HK-2 (cell line): ENCODE measurements around the gene PNMA6F.

Experiments
- DNase-seq: peaks from one replicate; pipeline ENCODE4 v3.0.0-alpha.2; 2018; ENCODE audit not compliant: unreplicated experiment

Gene PNMA6F

GRCh38 chrX:153321381-153322124 is at the start of gene PNMA6F:
Gene PNMA6F (minus strand): TSS chrX:153321767. CDS start chrX:153320674, 1,093 bp downstream.
- DNase-seq = no peak

GRCh38 chrX:153371256-153371655 is 49.7 kb upstream of the PNMA6F start:
- no peak for DNase-seq

GRCh38 chrX:153370293-153371055 is 48.9 kb upstream of the PNMA6F start:
- DNase-seq = no peak

- no peak for DNase-seq
Measured at GRCh38 chrX:153366878-153367538, 45.4 kb upstream of the PNMA6F start.

GRCh38 chrX:153366119-153366518 is 44.6 kb upstream of the PNMA6F start:
- DNase-seq = no peak

- DNase-seq = no peak
Measured at GRCh38 chrX:153365670-153366069, 44.1 kb upstream of the PNMA6F start.

GRCh38 chrX:153361781-153362397 is 40.3 kb upstream of the PNMA6F start:
- no peak for DNase-seq

- no peak for DNase-seq
Measured at GRCh38 chrX:153357877-153358276, 36.3 kb upstream of the PNMA6F start.

GRCh38 chrX:153353416-153353815 is 31.8 kb upstream of the PNMA6F start:
- no peak for DNase-seq

GRCh38 chrX:153352858-153353257 is 31.3 kb upstream of the PNMA6F start:
- no peak for DNase-seq

GRCh38 chrX:153351981-153352380 is 30.4 kb upstream of the PNMA6F start:
- DNase-seq = no peak

- no peak for DNase-seq
Measured at GRCh38 chrX:153349952-153350351, 28.4 kb upstream of the PNMA6F start.

- no peak for DNase-seq
Measured at GRCh38 chrX:153348421-153348820, 26.9 kb upstream of the PNMA6F start.

- DNase-seq = no peak
Measured at GRCh38 chrX:153347530-153347929, 26.0 kb upstream of the PNMA6F start.

GRCh38 chrX:153343674-153344073 is 22.1 kb upstream of the PNMA6F start:
- no peak for DNase-seq

- no peak for DNase-seq
Measured at GRCh38 chrX:153342762-153343558, 21.4 kb upstream of the PNMA6F start.

- no peak for DNase-seq
Measured at GRCh38 chrX:153340111-153340510, 18.5 kb upstream of the PNMA6F start.

GRCh38 chrX:153339662-153340061 is 18.1 kb upstream of the PNMA6F start:
- DNase-seq = no peak

- no peak for DNase-seq
Measured at GRCh38 chrX:153338836-153339235, 17.3 kb upstream of the PNMA6F start.

GRCh38 chrX:153336988-153337387 is 15.4 kb upstream of the PNMA6F start:
- no peak for DNase-seq

GRCh38 chrX:153336121-153336894 is 14.7 kb upstream of the PNMA6F start:
- no peak for DNase-seq
